HepG2 (cell line): Measurements from ENCODE around the gene CUTC. TPM values are rescaled to one million over a fixed set of nuclear protein-coding genes. Genes with fewer than 3 reads are reported as not detected.
A peak's percentile ranks its signal among the peaks of the same experiment; 100 is the strongest.

Experiments
- ATAC-seq: fragments of 200-7000 bp; cut with Tn5 transposase; 3 replicates; pipeline ENCODE4 v1.9.1; 2020; ENCODE audit warnings: mild to moderate bottlenecking, moderate library complexity
- BruUV-seq: library from RNA; stranded (reverse); fragments of 400-500 nt; replicated peaks from 2 replicates; lab custom pipeline; 2021; lab: Mats Ljungman, UMichigan
- CTCF ChIA-PET: fragments of 300-600 bp; formaldehyde crosslinking; extraction: SDS; loops from one replicate; lab custom pipeline; 2021; ENCODE audit warnings: low total read pairs, inconsistent platforms, low intra/inter-chr PET ratio; lab: Yijun Ruan, JAX
- POLR2A ChIA-PET: fragments of 350-600 bp; sonication (Branson Sonifier 250); formaldehyde crosslinking; loops from one replicate; lab custom pipeline; 2020; ENCODE audit warnings: antibody characterized with exemption, inconsistent platforms; lab: Yijun Ruan, JAX
- DNase-seq: peaks from one replicate; pipeline ENCODE4 v3.0.0-alpha.2; 2015; ENCODE audit warnings: low spot score
- FAIRE-seq: peaks from 3 replicates; lab custom pipeline; 2011; peaks lifted over from hg19 to GRCh38; lab: Jason Lieb, UNC
- H2AFZ ChIP-seq: one replicate; pipeline ENCODE4 v1.6.1; 2011; ENCODE audit warnings: low read length, inconsistent platforms
- H3K27ac ChIP-seq: fragments of 300-600 bp; 3 replicates; pipeline ENCODE4 v1.8.0; 2011; ENCODE audit warnings: mixed run types, mild to moderate bottlenecking, mixed read lengths, low read length, inconsistent platforms; ENCODE audit not compliant: insufficient read depth; ENCODE audit errors: extremely low read length
- H3K27me3 ChIP-seq, 2 experiments: fragments of 200-600 bp in 1 of 2; 2 replicates in 1 of 2; 3 replicates in 1 of 2; pipeline versions ENCODE4 v1.6.0 to v1.8.0; 2011; ENCODE audit warnings: low read length in 2 of 2, mild to moderate bottlenecking in 2 of 2, moderate library complexity in 2 of 2, inconsistent platforms in 1 of 2; ENCODE audit not compliant: insufficient read depth in 2 of 2, control insufficient read depth in 1 of 2
- H3K36me3 ChIP-seq, 2 experiments: fragments of 200-600 bp in 1 of 2; replicated peaks in 1 of 2; 2 replicates in 1 of 2; 3 replicates in 1 of 2; pipeline versions ENCODE4 v1.5.1 to v1.8.0; 2011; ENCODE audit warnings: low read length in 2 of 2, inconsistent platforms in 1 of 2; ENCODE audit not compliant: insufficient read depth in 2 of 2, control insufficient read depth in 1 of 2
- H3K4me1 ChIP-seq: 2 replicates; pipeline ENCODE4 v1.5.1; 2012; ENCODE audit warnings: low read length, inconsistent platforms; ENCODE audit not compliant: insufficient read depth
- H3K4me2 ChIP-seq: 2 replicates; pipeline ENCODE4 v1.6.0; 2011; ENCODE audit warnings: low read depth, low read length, inconsistent platforms
- H3K4me3 ChIP-seq, 3 experiments: fragments of 200-600 bp in 1 of 3; sonication (generic), shearing (Covaris generic) in 1 of 3; replicated peaks in 1 of 3; 2 replicates each; pipeline ENCODE4 v1.5.1; 2011 to 2016; ENCODE audit warnings: low read length in 3 of 3, inconsistent platforms in 2 of 3, low read depth in 2 of 3, mild to moderate bottlenecking in 2 of 3, control low read depth in 1 of 3, mixed read lengths in 1 of 3; ENCODE audit not compliant: insufficient read depth in 1 of 3
- H3K79me2 ChIP-seq: one replicate; pipeline ENCODE4 v1.6.1; 2011; ENCODE audit warnings: low read length, inconsistent platforms; ENCODE audit not compliant: insufficient read depth
- H3K9ac ChIP-seq: 2 replicates; pipeline ENCODE4 v1.6.0; 2011; ENCODE audit warnings: mild to moderate bottlenecking, low read depth, low read length, inconsistent platforms; ENCODE audit not compliant: insufficient read depth
- H3K9me3 ChIP-seq: 2 replicates; pipeline ENCODE4 v1.5.1; 2012; ENCODE audit warnings: mild to moderate bottlenecking, low read length
- H4K20me1 ChIP-seq: 2 replicates; pipeline ENCODE4 v1.6.0; 2011; ENCODE audit warnings: inconsistent platforms, mild to moderate bottlenecking, low read length, moderate library complexity; ENCODE audit not compliant: insufficient read depth
- GPN1 ChIP-seq: sonication (generic); formaldehyde crosslinking; IDR thresholded peaks from 2 replicates; pipeline ENCODE4 v1.5.1; 2020; ENCODE audit warnings: missing genetic modification reagents, borderline replicate concordance
- IRF2 ChIP-seq: IDR thresholded peaks from 2 replicates; pipeline ENCODE4 v1.6.1; 2018; ENCODE audit warnings: missing genetic modification reagents, missing compliant biosample characterization
- MXI1 ChIP-seq: IDR thresholded peaks from 3 replicates; pipeline ENCODE4 v1.6.1; 2012; ENCODE audit warnings: low read depth, low read length, inconsistent platforms, borderline replicate concordance
- NFE2L2 ChIP-seq: fragments of 150-350 bp; IDR thresholded peaks from 2 replicates; pipeline ENCODE4 v1.6.1; 2014; ENCODE audit warnings: low read length
- PHF21A ChIP-seq: sonication (generic); formaldehyde crosslinking; IDR thresholded peaks from 2 replicates; pipeline ENCODE4 v1.5.0; 2020; ENCODE audit warnings: mild to moderate bottlenecking, missing genetic modification reagents
- PHF8 ChIP-seq: sonication (generic); formaldehyde crosslinking; IDR thresholded peaks from 2 replicates; pipeline ENCODE4 v1.5.0; 2020; ENCODE audit warnings: missing genetic modification reagents
- ZFX ChIP-seq: sonication (generic); formaldehyde crosslinking; IDR thresholded peaks from 2 replicates; pipeline ENCODE4 v1.4.0; 2020; ENCODE audit warnings: mild to moderate bottlenecking, low read depth, missing genetic modification reagents, moderate library complexity
- ZNF549 ChIP-seq: sonication (generic); formaldehyde crosslinking; IDR thresholded peaks from 2 replicates; pipeline ENCODE4 v1.5.0; 2020; ENCODE audit warnings: missing genetic modification reagents
- ZNF788 ChIP-seq: sonication (generic); formaldehyde crosslinking; IDR thresholded peaks from 2 replicates; pipeline ENCODE4 v1.5.0; 2020; ENCODE audit warnings: mild to moderate bottlenecking, missing genetic modification reagents, borderline replicate concordance
- ZNF816 ChIP-seq: sonication (generic); formaldehyde crosslinking; IDR thresholded peaks from 2 replicates; pipeline ENCODE4 v1.8.0; 2022; ENCODE audit warnings: missing genetic modification reagents, mild to moderate bottlenecking, borderline replicate concordance
- WGBS: methylation state at CpG from one replicate; pipeline ENCODE4 v1.1.6; 2017; ENCODE audit warnings: low lambda C conversion rate; 5-methylcytosine and 5-hydroxymethylcytosine counted together
- in situ Hi-C: cut with HindIII; loops from 2 replicates; pipeline ENCODE4 v1.10.0; 2017; ENCODE audit warnings: low pct_unique_long_range_greater_than_20kb; ENCODE audit not compliant: extremely low pct_ligation_motif_present
- intact Hi-C: fragments of 100-400 bp; cut with micrococcal nuclease; formaldehyde crosslinking; loops from one replicate; pipeline ENCODE4 v1.10.0; 2022; ENCODE audit not compliant: unreplicated experiment
- polyA plus RNA-seq, 8 experiments: library from polyadenylated mRNA; depleted of rRNA in 3 of 8; stranded (reverse) in 7 of 8; unstranded in 1 of 8; fragments of >200 nt; fragmentation: Illumina TruSeq in 4 of 8; extraction: Trizol in 4 of 8; gene quantifications; 2 replicates each; pipeline versions ENCODE4 v1.2.1 to v1.2.3, GENCODE V29; 2011 to 2016; ENCODE audit warnings: low read depth in 4 of 8, missing spikeins in 1 of 8, mixed read lengths in 1 of 8; ENCODE audit not compliant: insufficient read depth in 1 of 8
- total RNA-seq, 5 experiments: library from RNA; depleted of rRNA; stranded (reverse); fragments of >200 nt; fragmentation: Illumina TruSeq; extraction: Trizol; gene quantifications; 2 replicates each; pipeline ENCODE4 v1.2.3, GENCODE V29; 2016; ENCODE audit warnings: low read depth in 1 of 5
- TF ChIP-seq, protein P1 (sequence below): sonication (generic); formaldehyde crosslinking; IDR thresholded peaks from 2 replicates; pipeline ENCODE4 v1.8.0; 2022; ENCODE audit warnings: mild to moderate bottlenecking, missing genetic modification reagents; ENCODE audit not compliant: insufficient replicate concordance
- TF ChIP-seq, protein P2 (sequence below): sonication (generic); formaldehyde crosslinking; IDR thresholded peaks from 2 replicates; pipeline ENCODE4 v1.4.0; 2020; ENCODE audit warnings: missing genetic modification reagents
- TF ChIP-seq, protein P3 (sequence below): sonication (generic); formaldehyde crosslinking; IDR thresholded peaks from 2 replicates; pipeline ENCODE4 v1.4.0; 2020; ENCODE audit warnings: mild to moderate bottlenecking, missing genetic modification reagents

The CUTC gene
- total and polyA plus RNA-seq, 2 of the 13 experiments (the other 11 are each of a cell fraction or from before 2014, with no cell fraction given) = 22.3 to 25.8 TPM

DNA sequence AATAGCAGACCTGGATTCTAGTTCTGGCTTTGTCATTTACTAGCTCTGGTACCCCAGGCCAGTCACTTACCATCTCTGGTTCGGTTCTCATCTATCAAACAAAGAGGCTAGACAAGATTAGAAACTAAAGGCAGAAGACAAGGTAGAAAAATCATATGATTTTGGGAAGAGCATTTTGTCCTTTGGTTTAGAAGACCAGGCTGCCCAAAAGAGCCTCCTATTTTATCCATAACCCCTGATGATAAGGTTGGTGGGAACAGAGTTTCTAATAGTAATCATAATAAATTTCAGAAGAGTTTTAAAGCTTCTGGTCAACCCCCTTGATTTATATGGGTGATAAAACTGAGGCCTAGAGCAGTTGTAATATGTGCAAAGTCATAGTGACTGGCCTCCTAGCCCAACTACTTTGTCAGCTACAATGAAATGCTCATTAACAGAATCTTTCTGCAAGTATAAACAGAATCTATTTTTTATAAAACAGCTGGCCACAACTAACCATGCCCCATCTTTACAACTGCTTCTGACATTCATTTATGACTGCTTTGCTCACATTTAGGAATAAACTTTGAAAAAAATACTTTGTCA is 23.5 kb upstream of the CUTC start (continued):
- TF ChIP-seq GPN1 = no peak
- no peak for TF ChIP-seq ZNF816
- TF ChIP-seq PHF8 (CRISPR knock-in tag) = no peak
- TF ChIP-seq ZNF788 (CRISPR knock-in tag) = no peak
- TF ChIP-seq, protein P1, sequence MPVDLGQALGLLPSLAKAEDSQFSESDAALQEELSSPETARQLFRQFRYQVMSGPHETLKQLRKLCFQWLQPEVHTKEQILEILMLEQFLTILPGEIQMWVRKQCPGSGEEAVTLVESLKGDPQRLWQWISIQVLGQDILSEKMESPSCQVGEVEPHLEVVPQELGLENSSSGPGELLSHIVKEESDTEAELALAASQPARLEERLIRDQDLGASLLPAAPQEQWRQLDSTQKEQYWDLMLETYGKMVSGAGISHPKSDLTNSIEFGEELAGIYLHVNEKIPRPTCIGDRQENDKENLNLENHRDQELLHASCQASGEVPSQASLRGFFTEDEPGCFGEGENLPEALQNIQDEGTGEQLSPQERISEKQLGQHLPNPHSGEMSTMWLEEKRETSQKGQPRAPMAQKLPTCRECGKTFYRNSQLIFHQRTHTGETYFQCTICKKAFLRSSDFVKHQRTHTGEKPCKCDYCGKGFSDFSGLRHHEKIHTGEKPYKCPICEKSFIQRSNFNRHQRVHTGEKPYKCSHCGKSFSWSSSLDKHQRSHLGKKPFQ (CRISPR knock-in tag) = no peak
- TF ChIP-seq PHF21A (CRISPR knock-in tag) = no peak

DNA sequence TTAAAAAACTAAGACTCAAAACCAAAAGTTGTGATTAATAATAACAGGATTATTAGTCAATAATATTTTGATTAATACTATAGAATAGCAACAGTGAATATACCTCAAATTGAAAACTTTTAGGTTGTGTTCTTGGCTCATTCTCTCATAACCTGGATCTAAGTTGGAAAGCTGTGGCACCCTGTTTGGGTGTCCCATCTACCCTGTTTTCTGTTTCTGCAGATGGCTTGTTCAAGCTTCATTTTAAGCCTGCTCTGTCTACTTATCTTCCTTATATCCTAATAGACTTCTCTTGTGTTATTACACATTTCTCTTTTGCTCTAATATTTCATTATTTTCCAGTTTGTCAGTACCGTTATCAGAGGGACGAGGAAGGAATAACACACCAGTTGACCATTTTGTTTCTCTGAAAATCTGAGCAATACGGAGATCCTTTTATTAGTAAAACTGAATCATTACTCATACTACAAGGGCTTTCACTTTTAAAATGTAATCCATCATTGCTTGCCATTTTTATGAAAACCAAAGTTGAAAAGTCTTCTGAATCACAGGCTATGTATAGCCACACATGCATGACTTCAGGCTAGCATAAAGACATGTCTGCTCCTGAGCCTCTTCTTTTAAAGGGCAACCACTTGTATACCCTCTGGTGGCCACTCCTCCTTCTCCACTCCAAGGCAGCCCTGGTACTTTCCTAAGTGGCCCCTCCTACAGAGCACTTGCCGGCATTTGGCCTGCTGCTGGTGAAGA is 22.4 kb upstream of the CUTC start:
- Histone ChIP-seq H3K4me3 (no peak overlapping the region), H3K4me2 (no peak overlapping the region), H3K4me1 (no peaks in the 10 kb centered on the region), H3K27ac (no peak overlapping the region), H3K9ac (no peak overlapping the region), H3K9me3 (no peaks in the 10 kb centered on the region), H2AFZ (no peak overlapping the region), H3K36me3 (peaks cover 8 to 64% of the 10 kb centered on the region in 2 experiments), H4K20me1 (no peaks in the 10 kb centered on the region)
- FAIRE-seq = no peak
- DNase-seq = no peak
- intact Hi-C loops = loop anchor here (5.0 kb wide), 1 partner anchor 272 kb away; no protein-coding TSS in a partner anchor
- CTCF ChIA-PET = interaction anchor here (2.5 kb wide), 1 partner anchor 79 kb away, joined by 21 read pairs; no protein-coding TSS in a partner anchor
- BruUV-seq = no TSS peak
- POLR2A ChIA-PET = no interaction called here
- in situ Hi-C loops = loop anchor here (10.0 kb wide), 1 partner anchor 85 kb away; the partner anchor contains the start of gene SLC25A28
- ATAC-seq = peak; percentile 49; the same call in 2 of the 3 replicates
- TF ChIP-seq, protein P2, sequence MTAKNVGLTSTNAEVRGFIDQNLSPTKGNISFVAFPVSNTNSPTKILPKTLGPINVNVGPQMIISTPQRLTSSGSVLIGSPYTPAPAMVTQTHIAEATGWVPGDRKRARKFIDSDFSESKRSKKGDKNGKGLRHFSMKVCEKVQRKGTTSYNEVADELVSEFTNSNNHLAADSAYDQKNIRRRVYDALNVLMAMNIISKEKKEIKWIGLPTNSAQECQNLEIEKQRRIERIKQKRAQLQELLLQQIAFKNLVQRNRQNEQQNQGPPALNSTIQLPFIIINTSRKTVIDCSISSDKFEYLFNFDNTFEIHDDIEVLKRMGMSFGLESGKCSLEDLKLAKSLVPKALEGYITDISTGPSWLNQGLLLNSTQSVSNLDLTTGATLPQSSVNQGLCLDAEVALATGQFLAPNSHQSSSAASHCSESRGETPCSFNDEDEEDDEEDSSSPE (CRISPR knock-in tag) = no peak
- TF ChIP-seq MXI1 (no peak), ZFX (CRISPR knock-in tag) (no peak), ZNF549 (CRISPR knock-in tag) (no peak), NFE2L2 (no peak), IRF2 (CRISPR knock-in tag) (no peak)
- TF ChIP-seq, protein P3, sequence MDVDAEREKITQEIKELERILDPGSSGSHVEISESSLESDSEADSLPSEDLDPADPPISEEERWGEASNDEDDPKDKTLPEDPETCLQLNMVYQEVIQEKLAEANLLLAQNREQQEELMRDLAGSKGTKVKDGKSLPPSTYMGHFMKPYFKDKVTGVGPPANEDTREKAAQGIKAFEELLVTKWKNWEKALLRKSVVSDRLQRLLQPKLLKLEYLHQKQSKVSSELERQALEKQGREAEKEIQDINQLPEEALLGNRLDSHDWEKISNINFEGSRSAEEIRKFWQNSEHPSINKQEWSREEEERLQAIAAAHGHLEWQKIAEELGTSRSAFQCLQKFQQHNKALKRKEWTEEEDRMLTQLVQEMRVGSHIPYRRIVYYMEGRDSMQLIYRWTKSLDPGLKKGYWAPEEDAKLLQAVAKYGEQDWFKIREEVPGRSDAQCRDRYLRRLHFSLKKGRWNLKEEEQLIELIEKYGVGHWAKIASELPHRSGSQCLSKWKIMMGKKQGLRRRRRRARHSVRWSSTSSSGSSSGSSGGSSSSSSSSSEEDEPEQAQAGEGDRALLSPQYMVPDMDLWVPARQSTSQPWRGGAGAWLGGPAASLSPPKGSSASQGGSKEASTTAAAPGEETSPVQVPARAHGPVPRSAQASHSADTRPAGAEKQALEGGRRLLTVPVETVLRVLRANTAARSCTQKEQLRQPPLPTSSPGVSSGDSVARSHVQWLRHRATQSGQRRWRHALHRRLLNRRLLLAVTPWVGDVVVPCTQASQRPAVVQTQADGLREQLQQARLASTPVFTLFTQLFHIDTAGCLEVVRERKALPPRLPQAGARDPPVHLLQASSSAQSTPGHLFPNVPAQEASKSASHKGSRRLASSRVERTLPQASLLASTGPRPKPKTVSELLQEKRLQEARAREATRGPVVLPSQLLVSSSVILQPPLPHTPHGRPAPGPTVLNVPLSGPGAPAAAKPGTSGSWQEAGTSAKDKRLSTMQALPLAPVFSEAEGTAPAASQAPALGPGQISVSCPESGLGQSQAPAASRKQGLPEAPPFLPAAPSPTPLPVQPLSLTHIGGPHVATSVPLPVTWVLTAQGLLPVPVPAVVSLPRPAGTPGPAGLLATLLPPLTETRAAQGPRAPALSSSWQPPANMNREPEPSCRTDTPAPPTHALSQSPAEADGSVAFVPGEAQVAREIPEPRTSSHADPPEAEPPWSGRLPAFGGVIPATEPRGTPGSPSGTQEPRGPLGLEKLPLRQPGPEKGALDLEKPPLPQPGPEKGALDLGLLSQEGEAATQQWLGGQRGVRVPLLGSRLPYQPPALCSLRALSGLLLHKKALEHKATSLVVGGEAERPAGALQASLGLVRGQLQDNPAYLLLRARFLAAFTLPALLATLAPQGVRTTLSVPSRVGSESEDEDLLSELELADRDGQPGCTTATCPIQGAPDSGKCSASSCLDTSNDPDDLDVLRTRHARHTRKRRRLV (CRISPR knock-in tag) = no peak
- TF ChIP-seq, all 625 proteins: peak for 0
- H3K79me2 ChIP-seq = no peaks in the 10 kb centered on the region
- no peaks in the 10 kb centered on the region for H3K27me3 ChIP-seq
- WGBS = 73% methylated on average over 4 of the region's 4 CpGs
